Amygdala (tissue), 56 donors: ENCODE measurements around the gene CNTN4.

Experiments used
- DNase-seq, 56 donors: peaks; one replicate each; lab custom pipeline; 2025; lab: John Stamatoyannopoulos, UW

The CNTN4 gene

GRCh38 chr3:2148561-2149340 is 50.1 kb downstream of the CNTN4 start:
- no peak for DNase-seq

- DNase-seq = no peak
These were observed 54.4 kb downstream of the CNTN4 start for GRCh38 chr3:2153053-2153452.

- no peak for DNase-seq
These were observed 54.9 kb downstream of the CNTN4 start for GRCh38 chr3:2153547-2153946.

- DNase-seq = no peak
These were observed 56.0 kb downstream of the CNTN4 start for GRCh38 chr3:2154621-2155020.

- peak in 1 of 56 donors; percentile 2 for DNase-seq
These were observed 57.7 kb downstream of the CNTN4 start for GRCh38 chr3:2156244-2156847.

- DNase-seq = no peak
These were observed 60.2 kb downstream of the CNTN4 start for GRCh38 chr3:2158828-2159227.

GRCh38 chr3:2166552-2166951 is 67.9 kb downstream of the CNTN4 start:
- no peak for DNase-seq

GRCh38 chr3:2172561-2173171 is 74.0 kb downstream of the CNTN4 start:
- no peak for DNase-seq

GRCh38 chr3:2180634-2181033 is 82.0 kb downstream of the CNTN4 start:
- no peak for DNase-seq

- no peak for DNase-seq
These were observed 100.2 kb downstream of the CNTN4 start for GRCh38 chr3:2198776-2199279.

- DNase-seq = no peak
These were observed 105.4 kb downstream of the CNTN4 start for GRCh38 chr3:2204054-2204453.

GRCh38 chr3:2205692-2206091 is 107.0 kb downstream of the CNTN4 start:
- DNase-seq = no peak

- no peak for DNase-seq
These were observed 107.9 kb downstream of the CNTN4 start for GRCh38 chr3:2206536-2206935.

- no peak for DNase-seq
These were observed 112.9 kb downstream of the CNTN4 start for GRCh38 chr3:2211568-2211967.

- no peak for DNase-seq
These were observed 113.5 kb downstream of the CNTN4 start for GRCh38 chr3:2212206-2212605.

- no peak for DNase-seq
These were observed 119.7 kb downstream of the CNTN4 start for GRCh38 chr3:2218375-2218774.

- DNase-seq = no peak
These were observed 120.2 kb downstream of the CNTN4 start for GRCh38 chr3:2218816-2219215.

- no peak for DNase-seq
These were observed 137.5 kb downstream of the CNTN4 start for GRCh38 chr3:2236203-2236602.

- no peak for DNase-seq
These were observed 145.5 kb downstream of the CNTN4 start for GRCh38 chr3:2244137-2244536.

GRCh38 chr3:2246873-2247648 is 148.4 kb downstream of the CNTN4 start:
- no peak for DNase-seq

GRCh38 chr3:2247831-2248230 is 149.2 kb downstream of the CNTN4 start:
- DNase-seq = no peak
